Sigmoid colon (tissue), 3 donors: ENCODE data around the gene DHRS11.

Source experiments
- POLR2A ChIP-seq, 2 donors: fragments of 450-650 bp; IDR thresholded peaks; one replicate each; pipeline ENCODE4 v1.6.1; 2016; ENCODE audit warnings: antibody characterized with exemption in 2 of 2, mild to moderate bottlenecking in 2 of 2, moderate library complexity in 2 of 2
- TF ChIP-seq, protein P1 (sequence below), 4 experiments: fragments of 450-650 bp in 3 of 4; fragments of 200-600 bp in 1 of 4; IDR thresholded peaks; one replicate each; pipeline ENCODE4 v1.5.1; 2016 to 2019; ENCODE audit warnings: antibody characterized with exemption in 4 of 4, mild to moderate bottlenecking in 3 of 4, moderate library complexity in 2 of 4

DNA sequence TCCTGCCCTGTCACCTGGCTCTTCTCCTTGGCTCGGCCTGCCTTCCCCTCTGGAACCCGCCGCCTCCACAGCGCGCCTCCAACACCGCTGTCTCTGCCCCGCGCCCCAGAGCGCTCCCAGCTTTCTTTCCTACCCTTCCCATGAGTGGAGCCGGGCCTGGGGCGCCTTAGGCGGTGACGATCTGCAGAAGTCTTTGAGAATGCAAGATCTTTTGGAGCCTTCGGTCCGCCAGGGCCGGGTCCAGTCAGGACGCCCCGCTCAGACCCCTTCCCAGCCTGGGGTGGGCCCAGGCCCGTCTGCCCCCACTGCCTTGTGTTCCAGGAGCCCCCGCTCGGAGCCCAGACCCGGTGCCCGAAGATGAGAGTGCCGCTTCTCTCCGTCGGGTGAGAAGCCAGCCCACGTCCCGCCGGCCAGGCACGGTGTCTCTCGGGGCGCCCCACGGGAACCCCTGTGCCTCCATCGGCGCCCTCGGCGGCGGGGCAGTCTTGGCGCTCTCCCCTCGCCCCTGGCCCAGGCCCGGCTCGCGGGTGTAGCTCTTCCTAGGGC, 49.7 kb downstream of the DHRS11 start:
- TF ChIP-seq, protein P1, sequence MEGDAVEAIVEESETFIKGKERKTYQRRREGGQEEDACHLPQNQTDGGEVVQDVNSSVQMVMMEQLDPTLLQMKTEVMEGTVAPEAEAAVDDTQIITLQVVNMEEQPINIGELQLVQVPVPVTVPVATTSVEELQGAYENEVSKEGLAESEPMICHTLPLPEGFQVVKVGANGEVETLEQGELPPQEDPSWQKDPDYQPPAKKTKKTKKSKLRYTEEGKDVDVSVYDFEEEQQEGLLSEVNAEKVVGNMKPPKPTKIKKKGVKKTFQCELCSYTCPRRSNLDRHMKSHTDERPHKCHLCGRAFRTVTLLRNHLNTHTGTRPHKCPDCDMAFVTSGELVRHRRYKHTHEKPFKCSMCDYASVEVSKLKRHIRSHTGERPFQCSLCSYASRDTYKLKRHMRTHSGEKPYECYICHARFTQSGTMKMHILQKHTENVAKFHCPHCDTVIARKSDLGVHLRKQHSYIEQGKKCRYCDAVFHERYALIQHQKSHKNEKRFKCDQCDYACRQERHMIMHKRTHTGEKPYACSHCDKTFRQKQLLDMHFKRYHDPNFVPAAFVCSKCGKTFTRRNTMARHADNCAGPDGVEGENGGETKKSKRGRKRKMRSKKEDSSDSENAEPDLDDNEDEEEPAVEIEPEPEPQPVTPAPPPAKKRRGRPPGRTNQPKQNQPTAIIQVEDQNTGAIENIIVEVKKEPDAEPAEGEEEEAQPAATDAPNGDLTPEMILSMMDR (IDR thresholded peaks at IDR 0.05): no peak
- TF ChIP-seq POLR2A (IDR thresholded peaks at IDR 0.05): no peak
